ENCODE data around the gene CMSS1.

Gene CMSS1

DNA sequence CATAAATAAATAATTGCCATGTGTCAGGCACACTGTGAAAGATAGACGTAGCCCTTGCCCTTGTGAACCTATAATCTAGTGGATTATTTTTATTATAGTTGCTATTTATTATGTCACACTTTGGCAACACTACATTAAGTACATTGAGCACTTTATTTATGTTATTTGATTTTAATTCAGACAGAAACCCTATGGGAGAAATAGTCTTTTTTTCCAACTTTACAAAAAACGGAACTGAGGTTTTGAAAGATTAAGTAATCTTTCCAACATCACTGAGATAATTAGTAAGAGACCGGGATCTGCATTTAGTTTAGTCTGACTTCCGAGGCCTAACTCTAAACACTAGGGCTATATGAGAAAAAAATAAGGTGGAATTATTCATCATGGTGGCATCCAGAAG, 299.4 kb downstream of the CMSS1 start:
- DNase-seq (ENCODE audit: insufficient read length) = no peak
- FAIRE-seq = no peak
- TF ChIP-seq TAF1 (IDR thresholded peaks at IDR 0.05; ENCODE audit: borderline replicate concordance, low read depth, low read length) (no peak), POLR2AphosphoS5 (IDR thresholded peaks at IDR 0.05; ENCODE audit: low read depth, low read length) (no peak), POLR2A (IDR thresholded peaks at IDR 0.05; ENCODE audit: low read depth, low read length) (no peak)

GRCh38 chr3:100120012-100120411, 302.4 kb downstream of the CMSS1 start:
- TF ChIP-seq POLR2AphosphoS5 (IDR thresholded peaks at IDR 0.05; ENCODE audit: low read depth, low read length) (no peak), POLR2A (IDR thresholded peaks at IDR 0.05; ENCODE audit: low read depth, low read length) (no peak), TAF1 (IDR thresholded peaks at IDR 0.05; ENCODE audit: borderline replicate concordance, low read depth, low read length) (no peak)
- DNase-seq (ENCODE audit: insufficient read length) = no peak
- no peak for FAIRE-seq

GRCh38 chr3:100120693-100121092, 303.0 kb downstream of the CMSS1 start:
- FAIRE-seq (no peak), DNase-seq (ENCODE audit: insufficient read length) (no peak)
- no peak for TF ChIP-seq POLR2AphosphoS5 (IDR thresholded peaks at IDR 0.05; ENCODE audit: low read depth, low read length)
- no peak for TF ChIP-seq TAF1 (IDR thresholded peaks at IDR 0.05; ENCODE audit: borderline replicate concordance, low read depth, low read length)
- no peak for TF ChIP-seq POLR2A (IDR thresholded peaks at IDR 0.05; ENCODE audit: low read depth, low read length)

DNA sequence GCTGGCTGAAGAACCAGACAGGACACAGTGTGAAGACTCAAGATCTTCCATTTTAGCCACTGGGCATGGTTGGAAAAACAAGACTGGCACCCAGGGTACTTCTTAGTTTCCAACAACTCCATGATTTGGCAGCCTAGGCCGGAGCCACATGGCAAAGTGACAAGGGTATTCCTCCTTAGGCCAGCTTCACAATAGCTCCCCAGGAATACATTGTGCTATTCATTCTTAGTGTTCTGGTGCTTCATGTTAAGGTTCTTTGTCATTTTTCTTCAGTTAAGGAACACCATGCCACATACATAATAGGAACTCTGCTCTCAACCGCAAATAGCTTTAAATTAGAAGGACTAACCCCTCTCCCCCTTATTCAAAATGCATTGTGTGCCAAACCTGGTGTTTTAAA, 304.7 kb downstream of the CMSS1 start:
- DNase-seq (ENCODE audit: insufficient read length) = no peak
- FAIRE-seq = no peak
- TF ChIP-seq POLR2A (IDR thresholded peaks at IDR 0.05; ENCODE audit: low read depth, low read length) (no peak), TAF1 (IDR thresholded peaks at IDR 0.05; ENCODE audit: borderline replicate concordance, low read depth, low read length) (no peak), POLR2AphosphoS5 (IDR thresholded peaks at IDR 0.05; ENCODE audit: low read depth, low read length) (no peak)

GRCh38 chr3:100123112-100123511, 305.4 kb downstream of the CMSS1 start:
- TF ChIP-seq POLR2AphosphoS5 (IDR thresholded peaks at IDR 0.05; ENCODE audit: low read depth, low read length) (no peak), POLR2A (IDR thresholded peaks at IDR 0.05; ENCODE audit: low read depth, low read length) (no peak), TAF1 (IDR thresholded peaks at IDR 0.05; ENCODE audit: borderline replicate concordance, low read depth, low read length) (no peak)
- no peak for DNase-seq (ENCODE audit: insufficient read length)
- FAIRE-seq = no peak

GRCh38 chr3:100124201-100124761, 306.6 kb downstream of the CMSS1 start:
- TF ChIP-seq TAF1 (IDR thresholded peaks at IDR 0.05; ENCODE audit: borderline replicate concordance, low read depth, low read length) = no peak
- TF ChIP-seq POLR2AphosphoS5 (IDR thresholded peaks at IDR 0.05; ENCODE audit: low read depth, low read length) = no peak
- no peak for TF ChIP-seq POLR2A (IDR thresholded peaks at IDR 0.05; ENCODE audit: low read depth, low read length)
- FAIRE-seq (no peak), DNase-seq (ENCODE audit: insufficient read length) (no peak)

GRCh38 chr3:100125161-100125938, 307.7 kb downstream of the CMSS1 start:
- no peak for FAIRE-seq
- TF ChIP-seq POLR2A (IDR thresholded peaks at IDR 0.05; ENCODE audit: low read depth, low read length) (no peak), TAF1 (IDR thresholded peaks at IDR 0.05; ENCODE audit: borderline replicate concordance, low read depth, low read length) (no peak), POLR2AphosphoS5 (IDR thresholded peaks at IDR 0.05; ENCODE audit: low read depth, low read length) (no peak)

DNA sequence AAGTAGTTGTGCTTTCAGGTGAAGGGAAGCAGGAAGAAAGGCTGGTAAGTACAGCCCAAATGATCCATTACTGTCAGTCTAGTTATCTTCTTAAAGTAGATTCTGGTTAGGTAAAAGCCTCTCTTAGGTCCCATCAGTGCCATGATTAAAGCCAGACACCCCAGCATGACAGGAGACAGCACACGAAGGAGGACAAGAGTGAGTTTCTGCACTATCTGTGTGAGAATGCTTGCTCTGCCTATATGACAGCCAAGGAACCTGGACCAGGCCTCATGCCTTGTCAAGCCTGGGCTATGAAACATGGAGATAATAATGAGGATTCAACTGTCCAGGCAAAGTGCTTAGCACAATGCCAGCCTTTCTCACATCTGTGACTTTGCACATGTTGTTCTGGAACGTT, 310.1 kb downstream of the CMSS1 start:
- TF ChIP-seq TAF1 (IDR thresholded peaks at IDR 0.05; ENCODE audit: borderline replicate concordance, low read depth, low read length) (no peak), POLR2A (IDR thresholded peaks at IDR 0.05; ENCODE audit: low read depth, low read length) (no peak), POLR2AphosphoS5 (IDR thresholded peaks at IDR 0.05; ENCODE audit: low read depth, low read length) (no peak)
- DNase-seq (ENCODE audit: insufficient read length) (no peak), FAIRE-seq (no peak)

More at GRCh38 chr3:100125161-100125938, 307.7 kb downstream of the CMSS1 start:
- no peak for DNase-seq (ENCODE audit: insufficient read length)

- FAIRE-seq = no peak
These were observed 310.9 kb downstream of the CMSS1 start for GRCh38 chr3:100128565-100128964.

DNA sequence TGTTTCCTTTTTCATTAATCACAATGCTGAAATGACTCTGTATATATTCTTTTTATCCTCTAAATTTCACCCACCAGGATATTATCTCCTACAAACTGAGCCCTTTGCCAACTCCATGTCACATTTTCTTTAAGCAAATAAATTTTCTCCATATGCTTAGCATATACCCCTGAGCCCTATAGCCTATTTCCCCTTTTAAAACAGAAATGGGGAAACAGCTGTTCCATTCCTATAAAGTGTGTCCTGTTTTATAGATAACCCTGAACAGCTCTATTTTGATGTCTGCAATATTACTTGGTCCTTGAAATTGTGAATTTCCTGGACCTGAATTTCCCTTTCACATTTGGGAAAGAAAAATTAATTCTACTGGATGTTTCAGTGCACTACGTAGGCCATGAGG, 312.3 kb downstream of the CMSS1 start:
- DNase-seq (ENCODE audit: insufficient read length) = no peak
- TF ChIP-seq POLR2AphosphoS5 (IDR thresholded peaks at IDR 0.05; ENCODE audit: low read depth, low read length) (no peak), TAF1 (IDR thresholded peaks at IDR 0.05; ENCODE audit: borderline replicate concordance, low read depth, low read length) (no peak), POLR2A (IDR thresholded peaks at IDR 0.05; ENCODE audit: low read depth, low read length) (no peak)

More at GRCh38 chr3:100128565-100128964, 310.9 kb downstream of the CMSS1 start:
- DNase-seq (ENCODE audit: insufficient read length) = no peak
- no peak for TF ChIP-seq POLR2AphosphoS5 (IDR thresholded peaks at IDR 0.05; ENCODE audit: low read depth, low read length)
- no peak for TF ChIP-seq POLR2A (IDR thresholded peaks at IDR 0.05; ENCODE audit: low read depth, low read length)
- TF ChIP-seq TAF1 (IDR thresholded peaks at IDR 0.05; ENCODE audit: borderline replicate concordance, low read depth, low read length) = no peak

GRCh38 chr3:100131241-100131640, 313.6 kb downstream of the CMSS1 start:
- no peak for FAIRE-seq
- no peak for TF ChIP-seq POLR2A (IDR thresholded peaks at IDR 0.05; ENCODE audit: low read depth, low read length)
- TF ChIP-seq TAF1 (IDR thresholded peaks at IDR 0.05; ENCODE audit: borderline replicate concordance, low read depth, low read length) = no peak
- no peak for TF ChIP-seq POLR2AphosphoS5 (IDR thresholded peaks at IDR 0.05; ENCODE audit: low read depth, low read length)
- DNase-seq (ENCODE audit: insufficient read length) = no peak

More for the DNA sequence above, 312.3 kb downstream of the CMSS1 start:
- no peak for FAIRE-seq

GRCh38 chr3:100136921-100137320, 319.3 kb downstream of the CMSS1 start:
- TF ChIP-seq POLR2A (IDR thresholded peaks at IDR 0.05; ENCODE audit: low read depth, low read length) (no peak), POLR2AphosphoS5 (IDR thresholded peaks at IDR 0.05; ENCODE audit: low read depth, low read length) (no peak), TAF1 (IDR thresholded peaks at IDR 0.05; ENCODE audit: borderline replicate concordance, low read depth, low read length) (no peak)
- no peak for DNase-seq (ENCODE audit: insufficient read length)
- no peak for FAIRE-seq
